ENCODE results near the gene AIFM3. TPM values are rescaled to one million over a fixed set of nuclear protein-coding genes. Genes with fewer than 3 reads are reported as not detected.
A peak's percentile ranks its signal among the peaks of the same experiment; 100 is the strongest.

AIFM3 gene
- total and polyA plus RNA-seq, 2 experiments from 2014 or later = 0.45 to 1.5 TPM

- H3K79me2 ChIP-seq (replicated peaks; ENCODE audit: insufficient read depth) = no peaks in the 10 kb centered on the region
- no peaks in the 10 kb centered on the region for H3F3A ChIP-seq (replicated peaks; ENCODE audit: low read depth)
- Mint-ChIP-seq H3K36me3 (ENCODE audit: low read depth) (no peaks in the 10 kb centered on the region; the same call in 2 of the 3 replicates), H3K27ac (no peak overlapping the region), H3K4me3 (no peak overlapping the region), H3K27me3 (ENCODE audit: insufficient read depth, low read depth, poor library complexity) (peaks cover 36% of the 10 kb centered on the region), H3K4me1 (peaks cover 17% of the 10 kb centered on the region), H3K9me3 (no peaks in the 10 kb centered on the region)
- TF ChIP-seq JUNB (IDR thresholded peaks at IDR 0.05; ENCODE audit: unreplicated experiment) = no peak
- no peak for TF ChIP-seq ZNF114 (CRISPR knock-in tag; IDR thresholded peaks at IDR 0.05)
- TF ChIP-seq EZH2 (IDR thresholded peaks at IDR 0.05; ENCODE audit: low read depth, unreplicated experiment) = no peak
- TF ChIP-seq CREB1 (CRISPR knock-in tag; IDR thresholded peaks at IDR 0.05; ENCODE audit: low read depth) = no peak
- TF ChIP-seq EZH2phosphoT487 (IDR thresholded peaks at IDR 0.05; ENCODE audit: unreplicated experiment) = no peak
- TF ChIP-seq REST (IDR thresholded peaks at IDR 0.05; ENCODE audit: unreplicated experiment) = no peak
- TF ChIP-seq, protein P1, sequence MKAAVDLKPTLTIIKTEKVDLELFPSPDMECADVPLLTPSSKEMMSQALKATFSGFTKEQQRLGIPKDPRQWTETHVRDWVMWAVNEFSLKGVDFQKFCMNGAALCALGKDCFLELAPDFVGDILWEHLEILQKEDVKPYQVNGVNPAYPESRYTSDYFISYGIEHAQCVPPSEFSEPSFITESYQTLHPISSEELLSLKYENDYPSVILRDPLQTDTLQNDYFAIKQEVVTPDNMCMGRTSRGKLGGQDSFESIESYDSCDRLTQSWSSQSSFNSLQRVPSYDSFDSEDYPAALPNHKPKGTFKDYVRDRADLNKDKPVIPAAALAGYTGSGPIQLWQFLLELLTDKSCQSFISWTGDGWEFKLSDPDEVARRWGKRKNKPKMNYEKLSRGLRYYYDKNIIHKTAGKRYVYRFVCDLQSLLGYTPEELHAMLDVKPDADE (IDR thresholded peaks at IDR 0.05) = no peak
- TF ChIP-seq, protein P2, sequence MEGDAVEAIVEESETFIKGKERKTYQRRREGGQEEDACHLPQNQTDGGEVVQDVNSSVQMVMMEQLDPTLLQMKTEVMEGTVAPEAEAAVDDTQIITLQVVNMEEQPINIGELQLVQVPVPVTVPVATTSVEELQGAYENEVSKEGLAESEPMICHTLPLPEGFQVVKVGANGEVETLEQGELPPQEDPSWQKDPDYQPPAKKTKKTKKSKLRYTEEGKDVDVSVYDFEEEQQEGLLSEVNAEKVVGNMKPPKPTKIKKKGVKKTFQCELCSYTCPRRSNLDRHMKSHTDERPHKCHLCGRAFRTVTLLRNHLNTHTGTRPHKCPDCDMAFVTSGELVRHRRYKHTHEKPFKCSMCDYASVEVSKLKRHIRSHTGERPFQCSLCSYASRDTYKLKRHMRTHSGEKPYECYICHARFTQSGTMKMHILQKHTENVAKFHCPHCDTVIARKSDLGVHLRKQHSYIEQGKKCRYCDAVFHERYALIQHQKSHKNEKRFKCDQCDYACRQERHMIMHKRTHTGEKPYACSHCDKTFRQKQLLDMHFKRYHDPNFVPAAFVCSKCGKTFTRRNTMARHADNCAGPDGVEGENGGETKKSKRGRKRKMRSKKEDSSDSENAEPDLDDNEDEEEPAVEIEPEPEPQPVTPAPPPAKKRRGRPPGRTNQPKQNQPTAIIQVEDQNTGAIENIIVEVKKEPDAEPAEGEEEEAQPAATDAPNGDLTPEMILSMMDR (conservative IDR thresholded peaks at IDR 0.05; ENCODE audit: low read depth in 2 of 2) = no peak
- no peak for TF ChIP-seq STAT1 (IDR thresholded peaks at IDR 0.05; ENCODE audit: unreplicated experiment)
- no peak for TF ChIP-seq ZNF462 (CRISPR knock-in tag; IDR thresholded peaks at IDR 0.05)
- TF ChIP-seq POLR2AphosphoS5 (IDR thresholded peaks at IDR 0.05; ENCODE audit: low read depth) = no peak
- TF ChIP-seq ZNF331 (CRISPR knock-in tag; IDR thresholded peaks at IDR 0.05; ENCODE audit: low read depth) = no peak
- no peak overlapping the region for H3K27ac ChIP-seq (ENCODE audit: low read depth)
- H2AFZ ChIP-seq = no peak overlapping the region
- H3K36me3 ChIP-seq (ENCODE audit: insufficient read depth) = no peaks in the 10 kb centered on the region
- H3K4me2 ChIP-seq = no peak overlapping the region
- H3K27me3 ChIP-seq (ENCODE audit: insufficient read depth) = peaks cover 52% of the 10 kb centered on the region
- H3K4me3 ChIP-seq = no peak overlapping the region
- no peaks in the 10 kb centered on the region; the same call in 1 of the 2 replicates for H3K4me1 ChIP-seq (ENCODE audit: insufficient read depth)
- no peak for DNase-seq (ENCODE audit: low spot score)
- peaks cover 3% of the 10 kb centered on the region; the same call in 1 of the 2 replicates for H4K20me1 ChIP-seq (replicated peaks; ENCODE audit: insufficient read depth)
- ATAC-seq = peak; percentile 15
- H3K9me2 ChIP-seq (ENCODE audit: insufficient read depth) = no peaks in the 10 kb centered on the region
These were observed 4.0 kb downstream of the AIFM3 start for GRCh38 chr22:20970939-20971657.
